ENCODE results near the gene NYAP2. TPM values are rescaled to one million over a fixed set of nuclear protein-coding genes. Genes with fewer than 3 reads are reported as not detected.

The NYAP2 gene
- total RNA-seq, 1 experiment from 2014 or later, result not detected

GRCh38 chr2:225683258-225683657 lies 283.7 kb downstream of the NYAP2 start (continued):
- TF ChIP-seq ZNF532 (CRISPR knock-in tag; IDR thresholded peaks at IDR 0.05; ENCODE audit: borderline replicate concordance), result no peak
- no peak for TF ChIP-seq ESRRA (CRISPR knock-in tag; IDR thresholded peaks at IDR 0.05; ENCODE audit: borderline replicate concordance)

- Mint-ChIP-seq H3K4me3 (no peak overlapping the region), H3K36me3 (no peaks in the 10 kb centered on the region), H3K27ac (no peak overlapping the region), H3K27me3 (ENCODE audit: low read depth) (no peaks in the 10 kb centered on the region), H3K4me1 (no peaks in the 10 kb centered on the region), H3K9me3 (no peaks in the 10 kb centered on the region)
- TF ChIP-seq NFATC4 (CRISPR knock-in tag; IDR thresholded peaks at IDR 0.05), result no peak
- TF ChIP-seq NFYB (CRISPR knock-in tag; conservative IDR thresholded peaks at IDR 0.05; ENCODE audit: low read depth), result no peak
- no peak for TF ChIP-seq ZNF416 (CRISPR knock-in tag; IDR thresholded peaks at IDR 0.05)
- no peak for TF ChIP-seq RELA (CRISPR knock-in tag; IDR thresholded peaks at IDR 0.05; ENCODE audit: borderline replicate concordance)
- TF ChIP-seq HMGXB4 (CRISPR knock-in tag; IDR thresholded peaks at IDR 0.05), result no peak
- TF ChIP-seq FOXK1 (CRISPR knock-in tag; IDR thresholded peaks at IDR 0.05), result no peak
- TF ChIP-seq RORB (CRISPR knock-in tag; IDR thresholded peaks at IDR 0.05), result no peak
- TF ChIP-seq ZNF121 (CRISPR knock-in tag; IDR thresholded peaks at IDR 0.05), result no peak
- TF ChIP-seq TEAD4 (CRISPR knock-in tag; IDR thresholded peaks at IDR 0.05), result no peak
- TF ChIP-seq GRHL2 (CRISPR knock-in tag; IDR thresholded peaks at IDR 0.05; ENCODE audit: insufficient replicate concordance, severe bottlenecking), result no peak
- ChIA-PET CTCF (no interaction called here), POLR2A (no interaction called here)
- DNase-seq (ENCODE audit: low spot score) (no peak), ATAC-seq (no peak)
Observed at GRCh38 chr2:225690153-225690552, 290.6 kb downstream of the NYAP2 start.

- TF ChIP-seq ZNF512 (CRISPR knock-in tag; IDR thresholded peaks at IDR 0.05; ENCODE audit: borderline replicate concordance) (no peak), MXD4 (CRISPR knock-in tag; IDR thresholded peaks at IDR 0.05; ENCODE audit: borderline replicate concordance) (no peak), ETV6 (CRISPR knock-in tag; IDR thresholded peaks at IDR 0.05) (no peak), TEAD4 (CRISPR knock-in tag; IDR thresholded peaks at IDR 0.05) (no peak), TP53 (CRISPR knock-in tag; IDR thresholded peaks at IDR 0.05) (no peak), E2F5 (CRISPR knock-in tag; IDR thresholded peaks at IDR 0.05) (no peak), ZNF425 (CRISPR knock-in tag; conservative IDR thresholded peaks at IDR 0.05) (no peak), PREB (CRISPR knock-in tag; IDR thresholded peaks at IDR 0.05; ENCODE audit: borderline replicate concordance) (no peak), ZNF263 (CRISPR knock-in tag; IDR thresholded peaks at IDR 0.05; ENCODE audit: low read depth) (no peak), ATF6 (CRISPR knock-in tag; IDR thresholded peaks at IDR 0.05) (no peak)
- H3K27ac Mint-ChIP-seq, result peak overlapping the region; percentile 43; the same call in 1 of the 2 replicates
- DNase-seq (ENCODE audit: low spot score) (no peak), ATAC-seq (no peak)
- ChIA-PET POLR2A (no interaction called here), CTCF (no interaction called here)
- no peaks in the 10 kb centered on the region for H3K4me1 Mint-ChIP-seq
- H3K4me3 Mint-ChIP-seq, result no peak overlapping the region
- no peaks in the 10 kb centered on the region for H3K9me3 Mint-ChIP-seq
- H3K27me3 Mint-ChIP-seq (ENCODE audit: low read depth), result no peaks in the 10 kb centered on the region
- no peaks in the 10 kb centered on the region for H3K36me3 Mint-ChIP-seq
Observed at GRCh38 chr2:225691711-225692110, 292.2 kb downstream of the NYAP2 start.

Measured in WTC11 (cell line).